GM19238 (cell line): ENCODE data around the gene SCNN1B.

Experiments
- DNase-seq: peaks from one replicate; pipeline ENCODE4 v3.0.0; 2011; ENCODE audit warnings: low spot score; ENCODE audit not compliant: insufficient read length

Gene SCNN1B

GRCh38 chr16:23403547-23403946 is 101.4 kb downstream of the SCNN1B start:
- no peak for DNase-seq

GRCh38 chr16:23406024-23406423 is 103.9 kb downstream of the SCNN1B start:
- DNase-seq, result no peak

- DNase-seq, result no peak
Measured at GRCh38 chr16:23406546-23407240, 104.6 kb downstream of the SCNN1B start.

GRCh38 chr16:23407436-23408127 is 105.5 kb downstream of the SCNN1B start:
- DNase-seq, result no peak

GRCh38 chr16:23408242-23408822 is 106.2 kb downstream of the SCNN1B start:
- DNase-seq, result no peak

- no peak for DNase-seq
Measured at GRCh38 chr16:23408823-23409298, 106.8 kb downstream of the SCNN1B start.

- DNase-seq, result no peak
Measured at GRCh38 chr16:23409522-23409921, 107.4 kb downstream of the SCNN1B start.

- no peak for DNase-seq
Measured at GRCh38 chr16:23410176-23410575, 108.1 kb downstream of the SCNN1B start.

- no peak for DNase-seq
Measured at GRCh38 chr16:23414731-23415130, 112.6 kb downstream of the SCNN1B start.

- no peak for DNase-seq
Measured at GRCh38 chr16:23416816-23417215, 114.7 kb downstream of the SCNN1B start.

GRCh38 chr16:23420011-23420410 is 117.9 kb downstream of the SCNN1B start:
- DNase-seq, result no peak

GRCh38 chr16:23423496-23424049 is 121.5 kb downstream of the SCNN1B start:
- no peak for DNase-seq

GRCh38 chr16:23424292-23424958 is 122.3 kb downstream of the SCNN1B start:
- DNase-seq, result no peak

GRCh38 chr16:23428351-23428750 is 126.2 kb downstream of the SCNN1B start:
- DNase-seq, result no peak
